Measurements from ENCODE around the gene ATP8B3. TPM values are rescaled to one million over a fixed set of nuclear protein-coding genes. Genes with fewer than 3 reads are reported as not detected.

Gene ATP8B3
- polyA plus RNA-seq, 2 of the 4 experiments (the other 2 are of a cell fraction) = 2.7 to 3.9 TPM

DNA sequence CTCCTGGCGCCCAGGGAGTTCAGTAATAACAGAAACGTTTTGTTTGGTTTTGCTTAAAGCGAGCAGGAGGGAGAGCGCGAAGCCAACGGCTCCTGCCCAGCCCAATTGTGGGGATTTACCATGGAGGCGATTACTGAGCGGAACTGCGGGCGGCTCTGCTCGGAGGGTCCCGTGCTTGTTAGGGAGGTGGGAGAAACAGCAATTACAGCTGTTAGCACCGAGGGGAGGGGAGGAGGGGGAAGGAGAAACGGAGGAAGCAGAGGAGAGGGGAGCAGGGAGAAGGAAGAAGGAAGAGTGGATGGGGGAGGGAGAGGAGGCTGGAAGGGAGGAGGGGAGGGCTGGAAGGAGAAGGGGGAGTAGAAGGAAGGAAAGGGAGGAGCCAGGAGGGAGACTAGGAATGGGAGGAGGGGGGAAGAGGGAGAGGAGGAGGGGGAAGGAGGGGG lies 66.5 kb downstream of the ATP8B3 start (continued):
- TF ChIP-seq, protein P1, sequence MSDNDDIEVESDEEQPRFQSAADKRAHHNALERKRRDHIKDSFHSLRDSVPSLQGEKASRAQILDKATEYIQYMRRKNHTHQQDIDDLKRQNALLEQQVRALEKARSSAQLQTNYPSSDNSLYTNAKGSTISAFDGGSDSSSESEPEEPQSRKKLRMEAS (IDR thresholded peaks at IDR 0.05) = no peak
- no peak for TF ChIP-seq KDM1A (IDR thresholded peaks at IDR 0.05; ENCODE audit: low read depth)

DNA sequence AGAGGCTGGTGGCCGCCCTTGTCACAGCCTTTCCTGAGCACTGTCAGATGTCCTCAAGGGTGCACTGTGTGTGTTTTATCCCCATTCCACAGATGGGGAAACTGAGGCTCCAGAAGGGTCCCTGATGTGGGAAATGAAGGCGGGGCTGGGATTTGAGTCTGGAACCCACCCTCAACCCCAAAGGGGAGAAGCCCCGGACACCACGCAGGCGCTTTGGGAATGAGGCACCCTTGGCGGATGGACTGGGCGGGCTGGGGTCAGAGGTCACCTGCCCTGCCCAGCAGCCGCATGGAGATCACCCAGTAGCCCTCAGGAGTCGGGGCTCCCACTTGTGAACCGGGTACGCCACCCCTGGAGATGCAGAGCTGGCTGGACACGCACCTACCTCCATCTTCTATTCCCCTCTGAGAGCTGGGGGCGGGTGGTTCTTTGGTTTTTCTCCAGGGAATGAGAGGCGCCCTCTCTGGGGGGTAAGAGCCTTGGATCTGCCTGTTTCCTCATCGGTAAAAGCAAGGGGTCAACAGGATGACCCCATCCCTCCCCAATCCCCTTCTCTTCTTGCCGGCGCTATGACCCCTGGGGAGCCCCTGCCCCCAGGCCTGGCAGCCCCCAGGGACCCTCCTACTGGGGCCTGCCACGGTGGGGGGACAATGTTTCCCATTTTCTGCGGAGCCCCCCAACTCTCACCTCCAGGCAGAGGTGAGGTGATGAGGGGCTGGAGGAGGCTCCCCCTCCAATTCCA lies 67.1 kb downstream of the ATP8B3 start:
- Histone ChIP-seq H3K4me3 (peak overlapping the region; percentile 26; the same call in 2 of the 3 replicates), H3K4me2 (peak overlapping the region; percentile 81), H3K9me3 (peaks cover 1% of the 10 kb centered on the region; the same call in 1 of the 3 replicates), H3K4me1 (peaks cover 51% of the 10 kb centered on the region), H3K27ac (peak overlapping the region; percentile 80 to 84)
- no peak for ATAC-seq
- WGBS (ENCODE audit: missing lambda C conversion rate) = 8% methylated on average over 9 of the region's 19 CpGs
- FAIRE-seq = no peak
- no peak for DNase-seq (ENCODE audit: low read depth in 1 of 2, low spot score in 1 of 2)
- ChIA-PET POLR2A (no interaction called here), CTCF (no interaction called here)
- TF ChIP-seq BHLHE40 (IDR thresholded peaks at IDR 0.05; ENCODE audit: low read depth, low read length) (no peak), TFCP2L1 (CRISPR knock-in tag; IDR thresholded peaks at IDR 0.05) (no peak), JUN (IDR thresholded peaks at IDR 0.05) (no peak), RFX5 (IDR thresholded peaks at IDR 0.05) (no peak), CBX2 (IDR thresholded peaks at IDR 0.05; ENCODE audit: borderline replicate concordance, low read depth) (no peak), ESRRA (IDR thresholded peaks at IDR 0.05; ENCODE audit: borderline replicate concordance, low read length) (no peak)

DNA sequence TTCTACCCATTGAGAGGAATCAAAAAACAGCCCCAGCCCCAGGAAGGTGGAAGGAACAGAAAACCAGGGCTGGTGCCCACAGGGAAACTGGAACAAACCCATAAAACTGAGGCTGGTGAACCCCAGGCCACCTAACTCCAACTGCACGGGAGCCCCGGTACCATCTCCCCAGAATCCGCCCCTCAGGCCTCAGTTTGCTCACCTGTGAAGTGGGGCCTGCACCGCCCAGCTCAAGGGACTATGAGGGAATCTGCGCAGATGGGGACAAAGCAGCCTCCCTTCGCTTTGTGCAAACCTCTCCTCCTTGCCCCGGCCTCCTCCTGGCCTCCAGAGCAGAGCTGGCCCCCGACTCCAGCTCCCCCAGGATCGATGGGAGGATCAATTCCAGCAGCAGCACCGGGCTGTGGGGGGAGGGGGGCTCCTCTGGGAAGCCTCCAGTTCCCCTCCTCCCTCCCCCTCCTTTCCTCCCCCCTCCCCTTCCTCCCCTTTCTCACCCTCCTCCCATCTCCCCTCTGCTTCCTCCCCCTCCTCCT lies 67.9 kb downstream of the ATP8B3 start:
- 79% methylated on average over 9 of the region's 10 CpGs for WGBS (ENCODE audit: missing lambda C conversion rate)
- TF ChIP-seq KDM1A (IDR thresholded peaks at IDR 0.05; ENCODE audit: low read depth) (peak; percentile 71), FOXS1 (CRISPR knock-in tag; IDR thresholded peaks at IDR 0.05) (no peak), CBX8 (IDR thresholded peaks at IDR 0.05) (no peak)
- H3K4me3 ChIP-seq = no peak overlapping the region
- no peak for DNase-seq (ENCODE audit: low read depth in 1 of 2, low spot score in 1 of 2)
- ChIA-PET POLR2A (no interaction called here), CTCF (no interaction called here)
- H3K27ac ChIP-seq = peak overlapping the region in 1 of 2 experiments; percentile 84; a peak in 2 of 6 replicates
- H3K4me1 ChIP-seq = peaks cover 43% of the 10 kb centered on the region
- H3K4me2 ChIP-seq = no peak overlapping the region
- no peak for ATAC-seq
- FAIRE-seq = no peak
- H3K9me3 ChIP-seq = peaks cover 3% of the 10 kb centered on the region; the same call in 1 of the 3 replicates

DNA sequence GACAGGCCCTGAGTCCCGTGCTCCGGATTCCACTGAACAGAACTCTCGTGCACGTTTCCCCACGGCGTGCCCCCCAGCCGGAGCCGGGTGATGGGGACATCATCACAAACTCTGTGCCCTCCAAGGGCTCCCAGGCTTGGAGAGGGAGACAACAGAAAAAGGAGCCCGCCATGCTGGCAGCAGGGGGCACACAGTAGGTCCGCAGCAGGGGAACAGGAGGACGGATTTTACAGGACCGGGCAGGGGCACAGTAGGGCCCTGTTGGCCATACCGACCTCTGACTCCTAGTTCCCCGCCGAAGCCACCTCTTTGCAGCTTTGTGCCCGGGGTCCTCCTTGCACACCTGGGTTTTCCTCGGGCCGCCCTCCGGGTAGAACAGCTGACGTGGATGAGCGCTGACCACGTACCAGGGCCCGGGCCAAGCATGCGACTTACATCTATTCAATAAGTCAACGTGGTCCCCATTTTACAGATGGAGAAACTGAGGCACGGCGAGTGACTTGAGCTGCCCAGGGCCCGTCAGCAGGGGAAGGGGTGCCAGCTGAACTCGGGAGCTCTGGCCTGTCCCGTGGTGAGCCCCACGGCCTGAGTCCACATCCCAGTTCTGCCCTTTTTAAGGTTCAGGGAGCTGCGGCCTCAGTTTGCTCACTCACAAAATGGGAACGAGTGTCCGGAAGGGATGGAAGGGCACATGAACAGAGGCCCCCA lies 68.9 kb downstream of the ATP8B3 start:
- Histone ChIP-seq H3K4me3 (no peak overlapping the region), H3K27ac (no peak overlapping the region), H3K4me2 (no peak overlapping the region), H3K4me1 (peaks cover 33% of the 10 kb centered on the region), H3K9me3 (peaks cover 3% of the 10 kb centered on the region; the same call in 1 of the 3 replicates)
- DNase-seq (ENCODE audit: low read depth in 1 of 2, low spot score in 1 of 2) (no peak), FAIRE-seq (no peak), ATAC-seq (no peak)
- WGBS (ENCODE audit: missing lambda C conversion rate) = 73% methylated on average over 25 of the region's 34 CpGs
- POLR2A ChIA-PET = no interaction called here
- TF ChIP-seq CHD4 (IDR thresholded peaks at IDR 0.05; ENCODE audit: borderline replicate concordance) (0 out of 2 replicates have a peak, but pooled peaks have one; percentile 37), RAD21 (conservative IDR thresholded peaks at IDR 0.05 in 1 of 2, IDR thresholded peaks at IDR 0.05 in 1 of 2) (no peak)
- CTCF ChIA-PET = interaction anchor here (1.8 kb wide), 1 partner anchor 28 kb away, joined by 5 read pairs; no protein-coding TSS in a partner anchor

DNA sequence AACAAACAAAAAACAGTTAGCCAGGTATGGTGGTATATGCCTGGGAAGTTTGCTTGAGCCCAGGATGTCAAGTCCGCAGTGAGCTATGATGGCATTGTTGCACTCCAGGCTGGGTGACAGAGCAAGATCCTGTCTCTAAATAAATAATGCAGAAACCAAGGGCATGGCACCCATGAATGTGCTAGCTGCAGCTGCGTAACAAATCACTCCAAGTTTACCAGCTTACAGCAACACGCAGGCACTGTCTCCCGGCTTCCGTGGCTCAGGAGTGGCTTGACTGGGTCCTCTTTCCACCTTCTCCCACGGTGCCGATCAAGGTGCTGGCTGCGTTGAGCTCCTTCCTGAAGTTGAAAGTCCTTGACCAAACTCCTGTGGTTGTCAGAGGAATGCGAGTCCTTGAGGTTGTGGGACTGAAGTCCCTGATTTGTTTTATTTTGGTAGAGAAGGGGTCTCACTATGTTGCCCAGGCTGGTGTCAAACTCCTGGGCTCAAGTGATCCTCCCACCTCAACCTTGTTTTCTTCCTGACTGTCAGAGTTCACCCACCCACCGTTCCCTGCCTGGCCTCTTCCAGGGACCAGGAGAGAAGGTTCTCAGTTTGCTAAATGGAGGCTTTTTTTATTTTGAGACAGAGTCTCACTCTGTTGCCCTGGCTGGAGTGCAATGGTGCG lies 72.0 kb downstream of the ATP8B3 start:
- WGBS (ENCODE audit: missing lambda C conversion rate) = 73% methylated on average over 11 of the region's 11 CpGs
- FAIRE-seq (no peak), DNase-seq (ENCODE audit: low read depth in 1 of 2, low spot score in 1 of 2) (no peak), ATAC-seq (no peak)
- Histone ChIP-seq H3K4me1 (peaks cover 11% of the 10 kb centered on the region), H3K9me3 (peaks cover 3% of the 10 kb centered on the region; the same call in 1 of the 3 replicates), H3K27ac (no peak overlapping the region), H3K4me3 (no peak overlapping the region), H3K4me2 (no peak overlapping the region)
- CTCF ChIA-PET = interaction anchor here (0.9 to 2.0 kb wide), 3 partner anchors 11 to 67 kb away, joined by 3 to 8 read pairs (median 3); no protein-coding TSS in a partner anchor
- POLR2A ChIA-PET = no interaction called here
- TF ChIP-seq SREBF2 (IDR thresholded peaks at IDR 0.05) = no peak
- no peak for TF ChIP-seq KDM1A (IDR thresholded peaks at IDR 0.05; ENCODE audit: low read depth)
- no peak for TF ChIP-seq CBX2 (IDR thresholded peaks at IDR 0.05; ENCODE audit: borderline replicate concordance, low read depth)
- TF ChIP-seq JUNB (IDR thresholded peaks at IDR 0.05) = no peak
- TF ChIP-seq, protein P2, sequence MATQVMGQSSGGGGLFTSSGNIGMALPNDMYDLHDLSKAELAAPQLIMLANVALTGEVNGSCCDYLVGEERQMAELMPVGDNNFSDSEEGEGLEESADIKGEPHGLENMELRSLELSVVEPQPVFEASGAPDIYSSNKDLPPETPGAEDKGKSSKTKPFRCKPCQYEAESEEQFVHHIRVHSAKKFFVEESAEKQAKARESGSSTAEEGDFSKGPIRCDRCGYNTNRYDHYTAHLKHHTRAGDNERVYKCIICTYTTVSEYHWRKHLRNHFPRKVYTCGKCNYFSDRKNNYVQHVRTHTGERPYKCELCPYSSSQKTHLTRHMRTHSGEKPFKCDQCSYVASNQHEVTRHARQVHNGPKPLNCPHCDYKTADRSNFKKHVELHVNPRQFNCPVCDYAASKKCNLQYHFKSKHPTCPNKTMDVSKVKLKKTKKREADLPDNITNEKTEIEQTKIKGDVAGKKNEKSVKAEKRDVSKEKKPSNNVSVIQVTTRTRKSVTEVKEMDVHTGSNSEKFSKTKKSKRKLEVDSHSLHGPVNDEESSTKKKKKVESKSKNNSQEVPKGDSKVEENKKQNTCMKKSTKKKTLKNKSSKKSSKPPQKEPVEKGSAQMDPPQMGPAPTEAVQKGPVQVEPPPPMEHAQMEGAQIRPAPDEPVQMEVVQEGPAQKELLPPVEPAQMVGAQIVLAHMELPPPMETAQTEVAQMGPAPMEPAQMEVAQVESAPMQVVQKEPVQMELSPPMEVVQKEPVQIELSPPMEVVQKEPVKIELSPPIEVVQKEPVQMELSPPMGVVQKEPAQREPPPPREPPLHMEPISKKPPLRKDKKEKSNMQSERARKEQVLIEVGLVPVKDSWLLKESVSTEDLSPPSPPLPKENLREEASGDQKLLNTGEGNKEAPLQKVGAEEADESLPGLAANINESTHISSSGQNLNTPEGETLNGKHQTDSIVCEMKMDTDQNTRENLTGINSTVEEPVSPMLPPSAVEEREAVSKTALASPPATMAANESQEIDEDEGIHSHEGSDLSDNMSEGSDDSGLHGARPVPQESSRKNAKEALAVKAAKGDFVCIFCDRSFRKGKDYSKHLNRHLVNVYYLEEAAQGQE (IDR thresholded peaks at IDR 0.05) = no peak
- no peak for TF ChIP-seq NFE2L2 (conservative IDR thresholded peaks at IDR 0.05; ENCODE audit: low read length)
- TF ChIP-seq, protein P3, sequence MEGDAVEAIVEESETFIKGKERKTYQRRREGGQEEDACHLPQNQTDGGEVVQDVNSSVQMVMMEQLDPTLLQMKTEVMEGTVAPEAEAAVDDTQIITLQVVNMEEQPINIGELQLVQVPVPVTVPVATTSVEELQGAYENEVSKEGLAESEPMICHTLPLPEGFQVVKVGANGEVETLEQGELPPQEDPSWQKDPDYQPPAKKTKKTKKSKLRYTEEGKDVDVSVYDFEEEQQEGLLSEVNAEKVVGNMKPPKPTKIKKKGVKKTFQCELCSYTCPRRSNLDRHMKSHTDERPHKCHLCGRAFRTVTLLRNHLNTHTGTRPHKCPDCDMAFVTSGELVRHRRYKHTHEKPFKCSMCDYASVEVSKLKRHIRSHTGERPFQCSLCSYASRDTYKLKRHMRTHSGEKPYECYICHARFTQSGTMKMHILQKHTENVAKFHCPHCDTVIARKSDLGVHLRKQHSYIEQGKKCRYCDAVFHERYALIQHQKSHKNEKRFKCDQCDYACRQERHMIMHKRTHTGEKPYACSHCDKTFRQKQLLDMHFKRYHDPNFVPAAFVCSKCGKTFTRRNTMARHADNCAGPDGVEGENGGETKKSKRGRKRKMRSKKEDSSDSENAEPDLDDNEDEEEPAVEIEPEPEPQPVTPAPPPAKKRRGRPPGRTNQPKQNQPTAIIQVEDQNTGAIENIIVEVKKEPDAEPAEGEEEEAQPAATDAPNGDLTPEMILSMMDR (IDR thresholded peaks at IDR 0.05) = no peak
- TF ChIP-seq MAZ (IDR thresholded peaks at IDR 0.05; ENCODE audit: borderline replicate concordance, low read depth, low read length) = no peak
